ENCODE measurements around the gene PRICKLE3.

PRICKLE3 gene

GRCh38 chrX:49199315-49199595 lies 13.1 kb upstream of the PRICKLE3 start:
- peak overlapping the region; percentile 56; the same call in 1 of the 2 replicates for H3K27ac ChIP-seq
- TF ChIP-seq CTCF (conservative IDR thresholded peaks at IDR 0.05): no peak

DNA sequence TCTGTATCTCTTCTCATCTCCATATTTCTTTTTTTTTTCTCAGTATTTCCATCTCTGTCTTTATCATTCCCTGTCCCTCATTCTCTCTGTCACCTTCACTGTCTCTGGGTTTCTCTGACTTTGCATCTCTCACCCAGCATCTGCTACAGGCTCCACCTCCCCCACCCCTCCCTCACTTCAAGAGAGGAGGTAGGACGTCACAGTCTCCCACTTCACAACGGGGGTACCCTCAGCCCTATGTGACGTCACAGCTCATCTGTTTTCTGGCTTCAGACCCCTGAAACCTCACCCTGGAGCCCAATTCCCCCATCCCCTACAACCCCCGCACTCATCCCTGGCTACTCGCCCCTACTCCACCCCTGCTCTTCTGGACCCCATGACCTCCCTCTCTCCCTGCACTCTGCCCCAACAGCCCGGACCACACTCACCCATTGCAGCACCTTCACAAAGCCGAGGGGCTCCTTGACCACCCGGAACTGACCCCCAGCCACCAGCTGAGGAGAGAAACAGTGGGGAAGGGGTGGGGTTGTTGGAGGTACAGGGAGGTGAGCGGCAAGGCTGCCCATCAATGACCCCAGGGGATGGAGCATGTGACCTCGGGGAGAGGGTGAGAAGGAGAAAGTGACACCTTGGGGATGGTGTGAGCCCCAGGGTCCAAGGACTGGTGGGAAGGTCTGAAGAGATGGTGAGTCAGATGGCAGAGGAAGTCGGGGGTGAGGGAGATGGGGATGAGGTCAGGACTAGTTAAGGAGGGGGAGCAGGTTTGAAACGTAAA lies 12.6 kb upstream of the PRICKLE3 start:
- H3K27ac ChIP-seq: peak overlapping the region; percentile 56; the same call in 1 of the 2 replicates
- TF ChIP-seq CTCF (conservative IDR thresholded peaks at IDR 0.05): no peak

DNA sequence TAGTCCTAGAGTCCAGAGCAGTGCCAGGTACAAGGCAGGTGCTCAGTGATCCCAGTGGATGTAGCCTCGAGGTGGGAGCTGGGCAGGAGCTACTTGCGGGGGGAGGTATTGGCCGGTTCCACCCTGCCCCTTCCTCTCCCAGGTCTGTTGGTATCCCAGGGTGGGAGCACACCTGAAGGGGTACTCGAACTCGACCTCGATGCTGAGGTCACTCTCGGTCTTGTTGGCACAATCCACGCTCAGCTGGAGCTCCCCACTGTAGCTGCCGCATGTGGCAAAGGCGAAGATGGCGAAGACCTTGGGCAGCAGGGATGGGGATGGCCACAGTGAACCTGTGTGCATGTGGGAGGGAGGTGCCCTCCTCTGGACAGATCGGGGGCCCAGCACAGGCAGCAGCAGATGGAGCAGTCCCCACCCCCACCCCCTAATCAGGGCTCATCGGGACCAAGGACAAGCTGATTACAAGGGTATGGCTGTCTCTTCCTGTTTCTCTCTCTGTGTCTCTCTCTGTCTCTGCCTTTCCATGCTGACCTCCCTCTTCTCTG lies 11.4 kb upstream of the PRICKLE3 start:
- H3K27ac ChIP-seq: no peak overlapping the region
- TF ChIP-seq CTCF (conservative IDR thresholded peaks at IDR 0.05): no peak

DNA sequence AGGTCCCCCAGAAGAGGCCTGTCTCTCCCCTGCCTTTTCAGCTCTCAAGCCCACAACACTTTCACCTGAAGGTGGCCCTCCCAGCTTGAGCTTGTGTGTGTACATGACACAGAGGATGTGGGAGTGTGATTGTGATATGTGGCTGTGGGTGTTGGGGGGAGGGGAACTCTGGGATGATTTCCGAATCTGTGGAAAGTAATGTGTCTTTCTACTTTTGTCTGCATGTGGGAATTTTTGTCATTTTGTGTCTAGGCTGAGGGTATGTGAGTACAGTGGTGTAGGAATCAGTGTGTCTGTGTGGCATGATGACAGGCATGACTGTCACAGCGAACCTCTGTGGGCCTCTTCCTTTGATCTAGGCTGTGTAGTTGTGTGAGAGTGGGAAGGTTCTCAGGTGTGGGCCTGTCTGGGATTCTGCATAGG lies 7.4 kb upstream of the PRICKLE3 start:
- TF ChIP-seq CTCF (conservative IDR thresholded peaks at IDR 0.05): no peak

GRCh38 chrX:49192722-49193328 lies 6.7 kb upstream of the PRICKLE3 start:
- peak; percentile 56 for TF ChIP-seq CTCF (conservative IDR thresholded peaks at IDR 0.05)
- H3K27ac ChIP-seq: no peak overlapping the region

More for the DNA sequence above, 7.4 kb upstream of the PRICKLE3 start:
- H3K27ac ChIP-seq: no peak overlapping the region

- peak overlapping the region; percentile 63 for H3K27ac ChIP-seq
- TF ChIP-seq CTCF (conservative IDR thresholded peaks at IDR 0.05): no peak
Observed at GRCh38 chrX:49191574-49192011, 5.4 kb upstream of the PRICKLE3 start.

DNA sequence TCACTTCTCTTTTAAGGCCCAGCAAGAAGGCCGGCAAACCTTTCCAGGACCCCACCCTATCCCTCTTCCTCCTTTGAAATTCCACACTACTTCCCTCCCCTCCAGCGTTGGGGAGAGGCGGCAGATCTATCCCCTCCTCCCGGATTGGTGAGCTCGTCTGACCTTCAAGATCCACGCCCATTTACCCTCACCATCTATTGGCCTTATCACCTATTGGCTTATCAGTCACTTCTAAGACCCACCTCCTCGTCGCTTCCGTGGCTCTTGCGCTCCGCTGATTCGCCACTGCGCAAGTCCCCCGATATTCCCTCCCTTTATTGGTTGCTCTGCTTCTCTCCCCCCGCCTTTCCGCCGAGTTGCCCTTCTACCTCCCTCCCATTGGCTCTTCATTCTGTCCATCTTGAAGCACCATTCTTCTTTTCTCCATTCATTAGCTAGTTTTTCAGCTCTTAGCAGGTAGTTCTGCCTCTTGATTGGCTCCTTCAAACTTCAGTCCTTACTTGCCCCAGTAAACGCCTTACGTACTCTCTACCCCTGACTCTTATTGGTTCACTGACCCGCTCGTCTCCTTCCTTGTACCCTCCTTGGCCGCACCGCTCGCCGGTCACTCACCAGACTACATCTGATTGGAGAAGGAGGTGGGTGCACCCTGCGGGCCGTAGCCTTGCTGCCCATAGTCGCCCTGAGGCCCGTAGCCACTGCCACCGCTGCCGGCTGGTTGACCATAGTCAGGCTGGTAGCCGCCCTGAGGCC lies 4.8 kb upstream of the PRICKLE3 start:
- no peak for TF ChIP-seq CTCF (conservative IDR thresholded peaks at IDR 0.05)

More for the DNA sequence above, 4.8 kb upstream of the PRICKLE3 start:
- H3K27ac ChIP-seq: peak overlapping the region; percentile 63

Measured in VCaP (cell line).